Muscle of arm (tissue), 12 donors: ENCODE results near the gene KCTD15. TPM values are rescaled to one million over a fixed set of nuclear protein-coding genes. Genes with fewer than 3 reads are reported as not detected.
A peak's percentile ranks its signal among the peaks of the same experiment; 100 is the strongest.
"Not testable (repeated sequence)": the region's sequence is repeated elsewhere in the genome, so short reads cannot be mapped to it uniquely, and the experiment has no call there.

Experiments used
- DNase-seq: peaks from one replicate; pipeline ENCODE4 v3.0.0-alpha.2; 2013
- polyA plus RNA-seq, 12 donors: library from polyadenylated mRNA; unstranded; fragments of 120-200 nt; gene quantifications; one replicate each; pipeline ENCODE4 v1.2.1, GENCODE V29; 2013; ENCODE audit not compliant: insufficient read length in 12 of 12

KCTD15 gene
- polyA plus RNA-seq, 12 donors, result 19.8 to 52.2 (median 28.7) TPM; not detected in 1

DNA sequence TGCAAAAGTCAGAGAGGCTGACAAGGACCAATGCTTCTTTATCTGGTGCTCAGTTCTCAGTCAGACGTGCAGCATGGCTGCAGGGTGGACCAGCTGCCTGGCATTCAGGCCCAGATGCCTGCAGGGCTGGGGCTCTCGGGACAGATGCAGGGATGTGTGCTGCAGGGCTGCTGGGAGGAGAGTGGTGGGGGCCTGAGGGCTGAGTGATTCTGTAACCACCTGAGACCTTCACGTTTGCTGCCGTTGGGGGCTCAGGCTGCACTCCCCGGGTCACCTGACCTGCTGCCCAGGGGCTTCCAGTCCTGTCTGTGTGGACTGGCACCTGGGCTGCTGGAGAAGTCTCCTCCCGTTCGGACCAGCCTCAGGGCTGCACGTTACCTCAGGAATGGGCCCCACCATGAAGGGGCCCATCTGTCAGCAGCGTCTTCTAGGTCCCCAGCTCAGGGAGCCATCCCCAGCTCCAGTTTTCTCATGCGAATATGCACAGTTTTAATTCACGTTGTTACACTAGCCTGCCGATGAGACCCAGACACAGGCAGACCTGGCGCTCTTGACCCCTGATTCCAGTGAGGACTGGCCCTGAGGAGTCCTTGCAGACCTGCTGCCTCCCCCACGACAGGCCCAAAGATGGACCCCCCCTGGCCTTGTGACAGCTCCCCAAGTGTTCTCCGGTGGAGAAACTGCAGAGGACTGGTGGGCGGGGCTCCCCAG lies 16.9 kb downstream of the KCTD15 start:
- no peak for DNase-seq

DNA sequence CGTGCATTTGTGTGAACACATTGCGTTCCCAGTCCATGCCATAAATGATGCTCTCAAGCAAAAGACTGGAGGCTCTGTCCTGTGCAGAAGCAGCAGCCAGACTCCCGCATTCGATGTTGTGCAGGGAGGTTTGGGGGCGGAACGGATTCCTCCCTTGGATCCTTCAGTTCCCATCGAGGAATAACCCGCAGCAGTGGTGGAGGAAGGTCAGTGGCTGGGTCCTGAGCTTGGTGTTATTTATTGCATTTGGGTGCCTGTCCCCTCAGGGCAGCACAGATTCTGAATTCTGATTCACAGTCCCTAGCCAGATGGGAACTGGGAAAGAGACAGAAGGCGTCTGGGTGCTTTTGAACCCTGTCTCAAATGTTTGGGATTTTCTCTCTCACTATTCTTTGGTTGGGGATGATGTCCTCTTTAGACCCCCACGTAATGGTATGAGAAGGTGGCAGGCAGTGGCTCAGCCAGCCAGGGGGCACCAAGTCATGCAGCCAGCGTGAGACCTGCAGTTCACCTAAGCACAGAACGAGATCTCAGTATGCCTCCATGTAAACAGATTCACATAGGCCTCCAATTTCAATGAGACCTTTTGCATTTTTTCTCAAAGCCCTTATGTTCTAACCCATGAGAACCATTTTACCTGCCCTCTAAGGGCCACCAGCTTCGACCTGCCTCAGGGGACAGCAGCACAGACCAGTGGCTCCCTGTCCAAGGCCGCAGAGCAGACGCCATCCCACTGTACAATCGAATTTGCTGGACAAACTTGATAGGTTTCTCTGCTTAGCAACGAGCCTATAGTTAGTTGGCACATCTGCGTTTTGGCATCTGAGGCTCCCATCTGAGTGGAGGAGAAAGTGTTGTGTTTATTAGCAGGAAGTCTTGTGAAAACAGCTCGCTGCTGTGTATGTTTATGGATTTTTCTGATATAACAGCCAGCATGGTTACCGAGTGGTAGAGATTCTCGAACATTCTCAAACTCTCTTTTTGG lies 17.8 kb downstream of the KCTD15 start:
- DNase-seq, result no peak

GRCh38 chr19:33815380-33816340 lies 19.0 kb downstream of the KCTD15 start:
- no peak for DNase-seq

- DNase-seq, result no peak
These were observed 21.7 kb downstream of the KCTD15 start for GRCh38 chr19:33818411-33818810.

- DNase-seq, result not testable (repeated sequence)
These were observed 22.4 kb downstream of the KCTD15 start for GRCh38 chr19:33819078-33819477.

- no peak for DNase-seq
These were observed 22.8 kb downstream of the KCTD15 start for GRCh38 chr19:33819506-33819879.

DNA sequence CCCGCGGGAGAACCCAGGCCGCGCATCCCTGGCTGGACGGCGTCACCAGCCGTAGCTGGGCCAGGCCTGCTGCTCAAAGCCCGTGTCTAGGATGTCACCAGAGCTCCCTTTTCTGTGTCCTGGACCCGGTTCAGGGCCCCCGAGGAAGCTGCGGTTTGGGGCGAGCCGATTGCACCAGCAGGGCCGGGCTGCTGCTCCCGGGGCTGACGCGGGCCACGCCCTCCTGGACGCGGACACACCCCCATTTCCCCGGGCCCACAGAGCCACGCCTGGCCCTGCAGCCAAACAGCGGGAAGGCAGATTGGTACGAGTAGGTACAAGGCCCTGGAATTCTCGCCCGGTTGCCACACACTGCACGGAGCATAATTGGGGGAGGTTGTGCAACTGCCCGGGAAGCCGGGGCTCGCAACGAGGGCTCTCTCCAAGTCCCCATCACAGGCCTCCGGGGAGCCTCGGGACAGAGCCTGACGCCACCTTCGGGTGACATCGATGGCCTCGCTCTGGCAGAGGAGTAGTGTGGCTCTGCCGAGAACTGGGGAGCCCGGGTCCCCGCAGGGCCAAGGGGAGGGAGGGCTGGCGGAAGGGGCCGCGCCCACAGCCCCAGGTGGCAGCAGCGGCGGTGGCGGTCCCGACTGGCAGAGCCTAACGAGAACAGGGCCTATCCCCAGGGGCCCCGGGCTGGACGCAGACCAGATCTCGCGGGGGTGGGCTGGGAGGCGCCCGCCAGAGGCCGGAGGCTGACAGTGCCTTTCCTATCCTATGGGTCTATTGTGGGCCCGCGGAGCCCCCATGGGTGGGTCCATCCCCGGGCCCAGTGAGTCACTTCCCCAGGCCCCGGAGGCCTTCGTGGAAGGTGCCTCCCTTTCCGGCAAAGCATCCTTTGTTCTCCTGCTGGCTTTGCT lies 23.5 kb downstream of the KCTD15 start:
- peak; percentile 36 for DNase-seq

GRCh38 chr19:33821871-33822270 lies 25.2 kb downstream of the KCTD15 start:
- DNase-seq, result no peak

GRCh38 chr19:33823341-33823740 lies 26.7 kb downstream of the KCTD15 start:
- DNase-seq, result no peak

GRCh38 chr19:33825556-33825955 lies 28.9 kb downstream of the KCTD15 start:
- DNase-seq, result no peak

GRCh38 chr19:33826521-33826920 lies 29.9 kb downstream of the KCTD15 start:
- DNase-seq, result no peak

DNA sequence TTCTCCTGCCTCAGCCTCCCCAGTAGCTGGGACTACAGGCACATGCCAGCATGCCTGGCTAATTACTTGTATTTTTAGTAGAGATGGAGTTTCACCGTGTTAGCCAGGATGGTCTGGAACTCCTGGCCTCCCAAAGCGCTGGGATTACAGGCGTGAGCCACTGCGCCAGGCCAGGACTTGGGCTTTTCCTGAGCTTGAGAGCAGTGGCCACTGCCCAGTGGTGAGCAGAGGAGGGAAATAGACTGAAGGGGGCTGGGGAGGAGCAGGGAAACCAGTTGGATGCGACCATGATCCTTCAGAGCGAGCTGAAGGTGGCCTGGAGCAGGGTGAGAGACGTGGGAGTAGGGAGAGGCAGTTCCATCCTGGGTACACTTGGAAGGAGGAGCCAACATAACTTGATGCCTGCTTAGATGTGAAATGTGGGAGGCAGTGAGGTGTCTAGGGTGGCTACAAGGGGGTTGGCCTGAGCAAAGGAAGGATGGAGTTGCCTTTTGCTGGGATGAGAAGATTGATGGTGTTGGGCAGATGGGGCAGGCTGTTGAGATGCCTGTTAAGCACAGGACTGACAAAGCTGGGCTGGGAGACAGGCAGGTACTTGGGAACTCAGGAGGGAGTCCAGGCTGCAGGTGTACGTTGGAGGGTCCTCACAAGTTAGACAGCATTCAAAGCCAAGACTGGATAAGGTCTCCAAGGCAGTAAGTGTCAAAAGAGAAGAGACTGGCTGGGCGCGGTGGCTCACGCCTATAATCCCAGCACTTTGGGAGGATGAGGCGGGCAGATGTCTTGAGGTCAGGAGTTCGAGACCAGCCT lies 31.8 kb downstream of the KCTD15 start:
- DNase-seq, result no peak

DNA sequence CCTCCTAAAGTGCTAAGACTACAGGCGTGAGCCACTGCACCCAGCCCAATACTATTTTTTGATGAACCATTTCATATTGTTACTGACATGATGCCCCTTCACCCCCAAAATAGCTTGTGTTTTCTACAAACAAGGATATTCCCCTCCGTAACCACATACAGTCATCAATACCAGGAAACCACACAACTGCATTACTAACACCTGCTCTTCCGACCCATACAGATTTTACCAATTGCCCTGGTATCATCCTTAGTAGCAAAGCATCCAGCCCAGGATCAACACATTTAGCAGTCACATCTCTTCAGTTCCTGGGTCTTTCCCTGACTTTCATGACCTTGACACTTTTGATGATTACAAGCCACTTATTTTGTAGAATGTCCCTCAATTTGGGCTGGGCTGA lies 33.6 kb downstream of the KCTD15 start:
- no peak for DNase-seq

DNA sequence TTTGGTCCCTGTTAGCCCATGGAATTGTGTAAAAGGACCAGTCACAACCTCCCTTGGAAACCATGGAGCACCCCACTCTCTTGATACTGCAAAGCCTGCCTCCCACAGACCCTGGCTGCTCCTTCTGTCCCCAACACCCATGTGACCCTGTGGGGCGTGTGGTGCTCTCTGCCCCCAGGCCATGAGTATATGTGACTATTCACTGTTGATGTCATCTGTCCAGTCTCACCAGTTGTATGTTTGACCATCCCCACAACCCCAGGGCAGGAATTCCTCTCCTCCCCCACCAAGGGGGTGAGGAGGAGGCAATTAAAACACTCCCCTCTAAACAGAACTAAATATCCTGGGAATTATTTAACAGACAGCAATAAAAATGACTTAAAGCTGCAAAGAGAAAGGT lies 35.2 kb downstream of the KCTD15 start:
- DNase-seq, result no peak

DNA sequence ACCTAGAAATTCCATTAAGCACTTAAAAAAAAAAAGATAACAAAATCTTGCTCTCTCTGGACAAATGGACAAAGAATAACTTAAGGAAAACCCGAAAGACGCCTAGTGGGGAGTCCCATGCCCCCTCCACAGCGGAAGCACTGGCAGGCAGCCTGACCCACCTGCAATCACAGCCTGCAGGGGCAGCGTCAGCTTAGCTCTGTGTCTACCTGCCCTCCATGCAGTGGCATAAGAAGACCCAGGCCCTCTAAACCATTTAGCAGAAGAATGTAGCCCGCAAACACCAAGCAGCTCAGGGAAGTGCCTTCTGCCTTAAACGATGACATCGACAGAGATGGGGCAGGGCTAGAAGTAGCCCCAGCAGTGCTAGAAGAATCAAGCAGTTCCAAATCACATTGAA lies 36.0 kb downstream of the KCTD15 start:
- no peak for DNase-seq

GRCh38 chr19:33840382-33840781 lies 43.7 kb downstream of the KCTD15 start:
- DNase-seq, result no peak

- DNase-seq, result no peak
These were observed 44.1 kb downstream of the KCTD15 start for GRCh38 chr19:33840783-33841182.

DNA sequence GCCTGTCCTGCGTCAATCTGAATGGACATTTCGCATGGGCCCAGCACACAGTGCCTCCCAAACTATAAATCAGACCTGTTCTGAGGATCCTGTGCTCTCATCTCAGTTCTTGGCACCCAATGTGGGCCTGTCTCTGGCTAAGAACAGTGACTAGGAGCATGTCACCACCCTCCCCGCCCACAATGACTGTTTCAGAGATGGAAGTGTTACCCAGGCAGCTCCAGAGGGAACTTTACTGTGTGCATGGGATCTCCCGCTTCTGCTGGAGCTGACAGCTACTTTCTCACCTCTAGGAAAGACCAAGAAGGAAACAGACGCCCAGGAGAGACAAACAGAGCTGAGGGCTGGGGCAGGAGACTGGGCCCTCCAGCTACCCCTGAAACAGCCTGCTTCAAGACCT lies 45.0 kb downstream of the KCTD15 start:
- DNase-seq, result no peak

DNA sequence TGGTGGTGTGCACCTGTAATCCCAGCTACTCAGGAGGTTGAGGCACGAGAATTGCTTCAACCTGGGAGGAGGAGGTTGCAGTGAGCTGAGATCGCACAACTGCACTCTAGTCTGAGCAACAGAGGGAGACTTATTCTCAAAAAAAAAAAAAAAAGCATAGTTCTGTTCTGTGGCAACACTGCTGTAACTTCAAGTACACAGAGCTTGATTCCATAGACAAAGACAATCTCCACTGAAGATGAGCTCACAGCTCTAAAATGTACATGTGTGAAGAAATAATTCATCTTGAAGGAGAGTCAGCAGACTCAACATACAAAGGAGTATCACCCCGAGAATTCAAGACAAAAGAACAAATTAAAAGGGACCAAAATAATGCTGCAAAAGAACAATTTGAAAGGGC lies 47.8 kb downstream of the KCTD15 start:
- no peak for DNase-seq

- no peak for DNase-seq
These were observed 48.8 kb downstream of the KCTD15 start for GRCh38 chr19:33845498-33845897.
